HEK293 (cell line): Measurements from ENCODE around the gene LDLRAD3.

ENCODE experiments used
- CTCF ChIA-PET: fragments of 350-600 bp; formaldehyde crosslinking; extraction: SDS; loops from one replicate; lab custom pipeline; 2021; ENCODE audit warnings: antibody characterized with exemption; lab: Yijun Ruan, JAX
- POLR2A ChIA-PET: fragments of 300-600 bp; formaldehyde crosslinking; extraction: SDS; loops from one replicate; lab custom pipeline; 2020; ENCODE audit warnings: antibody characterized with exemption, inconsistent platforms; lab: Yijun Ruan, JAX
- H3K27ac ChIP-seq: fragments of 200-500 bp; sonication (Bioruptor generic); 2 replicates; pipeline ENCODE4 v1.5.1; 2014; ENCODE audit warnings: low read depth, low read length, control low read depth, inconsistent platforms; ENCODE audit errors: extremely low read depth
- H3K36me3 ChIP-seq, 2 experiments: fragments of 200-500 bp in 1 of 2; sonication (Bioruptor generic) in 1 of 2; 1 replicate in 1 of 2; 2 replicates in 1 of 2; pipeline ENCODE4 v1.5.1; 2014 to 2017; ENCODE audit warnings: inconsistent platforms in 2 of 2, low read length in 2 of 2; ENCODE audit not compliant: control insufficient read depth in 2 of 2, insufficient read depth in 1 of 2
- H3K4me1 ChIP-seq: fragments of 200-500 bp; sonication (Bioruptor generic); 2 replicates; pipeline ENCODE4 v1.5.1; 2014; ENCODE audit warnings: mild to moderate bottlenecking, low read length, inconsistent platforms; ENCODE audit not compliant: control insufficient read depth, insufficient read depth
- H3K4me3 ChIP-seq: 2 replicates; pipeline ENCODE4 v1.5.1; 2011; ENCODE audit warnings: low read depth, mild to moderate bottlenecking, control low read depth, low read length, moderate library complexity
- H3K9me3 ChIP-seq: fragments of 200-500 bp; sonication (Bioruptor generic); 2 replicates; pipeline ENCODE4 v1.5.1; 2014; ENCODE audit warnings: low read depth, low read length, inconsistent platforms; ENCODE audit not compliant: control insufficient read depth, insufficient read depth
- HOXD13 ChIP-seq: sonication (generic); formaldehyde crosslinking; IDR thresholded peaks from 2 replicates; pipeline ENCODE4 v1.8.0; 2022; ENCODE audit warnings: missing genetic modification reagents, borderline replicate concordance
- KLF8 ChIP-seq: fragments of 450-650 bp; formaldehyde crosslinking; IDR thresholded peaks from 2 replicates; pipeline ENCODE4 v1.5.1; 2016; ENCODE audit warnings: missing biosample characterization, missing genetic modification characterization
- SCRT1 ChIP-seq: fragments of 450-650 bp; formaldehyde crosslinking; IDR thresholded peaks from 2 replicates; pipeline ENCODE4 v1.5.1; 2016; ENCODE audit warnings: missing biosample characterization, missing genetic modification characterization, borderline replicate concordance
- SP7 ChIP-seq: fragments of 450-650 bp; formaldehyde crosslinking; IDR thresholded peaks from 2 replicates; pipeline ENCODE4 v1.5.1; 2016; ENCODE audit warnings: missing biosample characterization, missing genetic modification characterization
- TCF7L2 ChIP-seq: IDR thresholded peaks from 2 replicates; pipeline ENCODE4 v1.6.1; 2011; ENCODE audit warnings: low read depth, mild to moderate bottlenecking, inconsistent platforms, low read length, moderate library complexity, borderline replicate concordance
- YY2 ChIP-seq: fragments of 450-650 bp; formaldehyde crosslinking; IDR thresholded peaks from 2 replicates; pipeline ENCODE4 v1.5.1; 2016; ENCODE audit warnings: missing biosample characterization, missing genetic modification characterization
- ZBTB20 ChIP-seq: fragments of 450-650 bp; formaldehyde crosslinking; IDR thresholded peaks from 2 replicates; pipeline ENCODE4 v1.5.1; 2016; ENCODE audit warnings: missing biosample characterization, missing genetic modification characterization
- ZBTB21 ChIP-seq: fragments of 450-650 bp; formaldehyde crosslinking; IDR thresholded peaks from 2 replicates; pipeline ENCODE4 v1.5.1; 2017; ENCODE audit warnings: missing biosample characterization, missing genetic modification characterization
- ZBTB48 ChIP-seq: fragments of 450-650 bp; formaldehyde crosslinking; IDR thresholded peaks from 2 replicates; pipeline ENCODE4 v1.5.1; 2016; ENCODE audit warnings: missing biosample characterization, missing genetic modification characterization
- ZBTB8A ChIP-seq: fragments of 450-650 bp; formaldehyde crosslinking; IDR thresholded peaks from 2 replicates; pipeline ENCODE4 v1.5.1; 2016; ENCODE audit warnings: missing biosample characterization, missing genetic modification characterization
- ZNF133 ChIP-seq: fragments of 450-650 bp; formaldehyde crosslinking; IDR thresholded peaks from 2 replicates; pipeline ENCODE4 v1.5.1; 2016; ENCODE audit warnings: missing biosample characterization, missing genetic modification characterization
- ZNF140 ChIP-seq: fragments of 450-650 bp; formaldehyde crosslinking; IDR thresholded peaks from 2 replicates; pipeline ENCODE4 v1.5.1; 2016; ENCODE audit warnings: missing biosample characterization, missing genetic modification characterization
- ZNF175 ChIP-seq: fragments of 450-650 bp; formaldehyde crosslinking; IDR thresholded peaks from 2 replicates; pipeline ENCODE4 v1.5.1; 2016; ENCODE audit warnings: missing biosample characterization, missing genetic modification characterization
- ZNF24 ChIP-seq: fragments of 450-650 bp; formaldehyde crosslinking; IDR thresholded peaks from 2 replicates; pipeline ENCODE4 v1.5.1; 2016; ENCODE audit warnings: missing biosample characterization, missing genetic modification characterization
- ZNF280C ChIP-seq: fragments of 450-650 bp; formaldehyde crosslinking; IDR thresholded peaks from 2 replicates; pipeline ENCODE4 v1.5.1; 2016; ENCODE audit warnings: missing biosample characterization, missing genetic modification characterization
- ZNF292 ChIP-seq: fragments of 450-650 bp; formaldehyde crosslinking; IDR thresholded peaks from 2 replicates; pipeline ENCODE4 v1.5.1; 2016; ENCODE audit warnings: low read depth, missing biosample characterization, missing genetic modification characterization, borderline replicate concordance
- ZNF391 ChIP-seq: fragments of 450-650 bp; formaldehyde crosslinking; IDR thresholded peaks from 2 replicates; pipeline ENCODE4 v1.5.1; 2016; ENCODE audit warnings: low read depth, missing biosample characterization, missing genetic modification characterization, borderline replicate concordance
- ZNF398 ChIP-seq: fragments of 450-650 bp; formaldehyde crosslinking; IDR thresholded peaks from 2 replicates; pipeline ENCODE4 v1.5.1; 2017; ENCODE audit warnings: missing biosample characterization, missing genetic modification characterization
- ZNF404 ChIP-seq: fragments of 450-650 bp; formaldehyde crosslinking; IDR thresholded peaks from 2 replicates; pipeline ENCODE4 v1.5.1; 2017; ENCODE audit warnings: missing biosample characterization, missing genetic modification characterization
- ZNF510 ChIP-seq: fragments of 450-650 bp; formaldehyde crosslinking; IDR thresholded peaks from 2 replicates; pipeline ENCODE4 v1.5.1; 2018; ENCODE audit warnings: mild to moderate bottlenecking, missing genetic modification characterization, missing biosample characterization; ENCODE audit not compliant: insufficient replicate concordance
- ZNF555 ChIP-seq: fragments of 450-650 bp; formaldehyde crosslinking; conservative IDR thresholded peaks from 2 replicates; pipeline ENCODE4 v1.5.1; 2017; ENCODE audit warnings: missing biosample characterization, mild to moderate bottlenecking, missing genetic modification characterization, inconsistent platforms
- ZNF621 ChIP-seq: fragments of 450-650 bp; formaldehyde crosslinking; IDR thresholded peaks from 2 replicates; pipeline ENCODE4 v1.5.1; 2017; ENCODE audit warnings: missing biosample characterization, missing genetic modification characterization
- ZNF658 ChIP-seq: fragments of 450-650 bp; formaldehyde crosslinking; IDR thresholded peaks from 2 replicates; pipeline ENCODE4; 2016; ENCODE audit warnings: missing biosample characterization, missing genetic modification characterization
- ZNF692 ChIP-seq: fragments of 450-650 bp; formaldehyde crosslinking; IDR thresholded peaks from 2 replicates; pipeline ENCODE4 v1.5.1; 2016; ENCODE audit warnings: missing biosample characterization, missing genetic modification characterization
- ZNF777 ChIP-seq: fragments of 450-650 bp; formaldehyde crosslinking; IDR thresholded peaks from 2 replicates; pipeline ENCODE4 v1.5.1; 2017; ENCODE audit warnings: missing biosample characterization, missing genetic modification characterization, borderline replicate concordance
- ZNF837 ChIP-seq: fragments of 450-650 bp; formaldehyde crosslinking; IDR thresholded peaks from 2 replicates; pipeline ENCODE4 v1.5.1; 2016; ENCODE audit warnings: missing biosample characterization, missing genetic modification characterization
- ZSCAN4 ChIP-seq: fragments of 450-650 bp; formaldehyde crosslinking; IDR thresholded peaks from 2 replicates; pipeline ENCODE4 v1.5.1; 2017; ENCODE audit warnings: missing biosample characterization, missing genetic modification characterization

LDLRAD3 gene

GRCh38 chr11:36241497-36241896 is 297.6 kb downstream of the LDLRAD3 start:
- H3K4me3 ChIP-seq = no peak overlapping the region
- TF ChIP-seq ZNF140 (tag by site-specific recombination) (no peak), ZNF391 (no peak), ZBTB8A (tag by site-specific recombination) (no peak), SP7 (tag by site-specific recombination) (no peak), HOXD13 (no peak), ZNF777 (tag by site-specific recombination) (no peak), ZBTB21 (tag by site-specific recombination) (no peak), YY2 (tag by site-specific recombination) (no peak), ZNF404 (tag by site-specific recombination) (no peak), KLF8 (tag by site-specific recombination) (no peak), ZNF398 (tag by site-specific recombination) (no peak), ZSCAN4 (tag by site-specific recombination) (no peak), ZNF175 (tag by site-specific recombination) (no peak), ZNF510 (tag by site-specific recombination) (no peak), ZBTB48 (tag by site-specific recombination) (no peak), SCRT1 (tag by site-specific recombination) (no peak)
- TF ChIP-seq, all 188 proteins: peak for 0
- CTCF ChIA-PET = interaction anchor here (0.6 to 1.1 kb wide), 3 partner anchors 92 to 754 kb away, joined by 3 to 4 read pairs (median 4); no protein-coding TSS in a partner anchor
- POLR2A ChIA-PET = no interaction called here
- Histone ChIP-seq H3K4me1 (no peaks in the 10 kb centered on the region), H3K9me3 (no peaks in the 10 kb centered on the region), H3K36me3 (no peaks in the 10 kb centered on the region), H3K27ac (no peak overlapping the region)

- Histone ChIP-seq H3K36me3 (no peaks in the 10 kb centered on the region), H3K4me1 (no peaks in the 10 kb centered on the region), H3K27ac (no peak overlapping the region), H3K9me3 (no peaks in the 10 kb centered on the region), H3K4me3 (no peak overlapping the region)
- TF ChIP-seq ZNF555 (no peak), ZNF133 (tag by site-specific recombination) (no peak), KLF8 (tag by site-specific recombination) (no peak), ZBTB20 (tag by site-specific recombination) (no peak), ZNF621 (no peak), ZNF292 (tag by site-specific recombination) (no peak), TCF7L2 (no peak), ZNF692 (tag by site-specific recombination) (no peak), ZNF837 (no peak), ZNF24 (tag by site-specific recombination) (no peak), ZNF280C (tag by site-specific recombination) (no peak), ZNF658 (tag by site-specific recombination) (no peak)
- ChIA-PET POLR2A (no interaction called here), CTCF (no interaction called here)
These were observed 299.8 kb downstream of the LDLRAD3 start for GRCh38 chr11:36243641-36244040.
